Naive thymus-derived CD4-positive, alpha-beta T cell (primary cell): ENCODE data around the gene REM2. TPM values are rescaled to one million over a fixed set of nuclear protein-coding genes. Genes with fewer than 3 reads are reported as not detected.
A peak's percentile ranks its signal among the peaks of the same experiment; 100 is the strongest.

Source experiments
- ATAC-seq: fragments of 150-1000 bp; cut with Tn5 transposase; 2 replicates; pipeline ENCODE4 v1.10.0; 2021; ENCODE audit warnings: mild to moderate bottlenecking, moderate library complexity
- CTCF ChIA-PET: fragments of 350-600 bp; sonication (Branson Sonifier 250); formaldehyde crosslinking; loops from one replicate; lab custom pipeline; 2021; ENCODE audit warnings: antibody characterized with exemption; lab: Charles Lee
- POLR2A ChIA-PET: fragments of 350-600 bp; sonication (Branson Sonifier 250); formaldehyde crosslinking; loops from one replicate; lab custom pipeline; 2021; ENCODE audit warnings: antibody characterized with exemption, inconsistent platforms; lab: Charles Lee
- DNase-seq, 9 donors: peaks; one replicate each; pipeline versions ENCODE4 v3.0.0 to v3.0.0-alpha.2; 2020 to 2022; ENCODE audit warnings: mixed read lengths in 1 of 9
- H3K27ac ChIP-seq: one replicate; pipeline ENCODE4 v1.7.0; 2013; ENCODE audit warnings: mild to moderate bottlenecking, low read depth, low read length, moderate library complexity
- H3K27me3 ChIP-seq, 2 donors: one replicate each; pipeline ENCODE4 v1.7.0; 2013; ENCODE audit warnings: low read length in 2 of 2, mild to moderate bottlenecking in 2 of 2, moderate library complexity in 2 of 2; ENCODE audit not compliant: control insufficient read depth in 2 of 2, insufficient read depth in 2 of 2
- H3K36me3 ChIP-seq, 3 experiments: 1 replicate in 2 of 3; 2 replicates in 1 of 3; pipeline ENCODE4 v1.7.0; 2013; ENCODE audit warnings: low read length in 3 of 3, mild to moderate bottlenecking in 3 of 3, moderate library complexity in 1 of 3; ENCODE audit not compliant: insufficient read depth in 3 of 3, control insufficient read depth in 2 of 3
- H3K4me1 ChIP-seq, 2 donors: one replicate each; pipeline ENCODE4 v1.7.0; 2013; ENCODE audit warnings: low read length in 2 of 2, mild to moderate bottlenecking in 2 of 2, moderate library complexity in 1 of 2; ENCODE audit not compliant: control insufficient read depth in 2 of 2, insufficient read depth in 2 of 2
- H3K4me3 ChIP-seq: 2 replicates; pipeline ENCODE4 v1.7.0; 2013; ENCODE audit warnings: mild to moderate bottlenecking, low read length
- H3K9me3 ChIP-seq, 3 experiments: 1 replicate in 2 of 3; 2 replicates in 1 of 3; pipeline ENCODE4 v1.7.0; 2013; ENCODE audit warnings: low read length in 3 of 3; ENCODE audit not compliant: control insufficient read depth in 2 of 3
- H3K27ac Mint-ChIP-seq, 9 donors: one replicate each; pipeline ENCODE4 v1.8.0; 2020 to 2022; ENCODE audit warnings: mixed read lengths in 9 of 9, mild to moderate bottlenecking in 8 of 9, moderate library complexity in 5 of 9, inconsistent platforms in 2 of 9
- H3K27me3 Mint-ChIP-seq, 5 donors: one replicate each; pipeline ENCODE4 v1.8.0; 2021 to 2022; ENCODE audit warnings: mixed read lengths in 5 of 5, mild to moderate bottlenecking in 1 of 5
- H3K36me3 Mint-ChIP-seq, 5 donors: one replicate each; pipeline ENCODE4 v1.8.0; 2020 to 2022; ENCODE audit warnings: mixed read lengths in 5 of 5, mild to moderate bottlenecking in 3 of 5, inconsistent platforms in 1 of 5
- H3K4me1 Mint-ChIP-seq, 7 donors: one replicate each; pipeline ENCODE4 v1.8.0; 2020 to 2022; ENCODE audit warnings: mixed read lengths in 7 of 7, mild to moderate bottlenecking in 3 of 7, inconsistent platforms in 1 of 7
- H3K4me3 Mint-ChIP-seq, 10 donors: one replicate each; pipeline ENCODE4 v1.8.0; 2020 to 2022; ENCODE audit warnings: mild to moderate bottlenecking in 10 of 10, mixed read lengths in 10 of 10, moderate library complexity in 6 of 10, inconsistent platforms in 2 of 10
- H3K9me3 Mint-ChIP-seq, 11 donors: one replicate each; pipeline ENCODE4 v1.8.0; 2020 to 2022; ENCODE audit warnings: mixed read lengths in 11 of 11, mild to moderate bottlenecking in 4 of 11, inconsistent platforms in 1 of 11, moderate library complexity in 1 of 11
- intact Hi-C, 2 donors: fragments of 100-400 bp; cut with micrococcal nuclease; formaldehyde crosslinking; loops; one replicate each; pipeline ENCODE4 v1.15.1; 2023
- polyA plus RNA-seq, 2 donors: library from polyadenylated mRNA; unstranded; fragments of 300-500 nt; fragmentation: Illumina TruSeq; gene quantifications; one replicate each; pipeline ENCODE4 v1.2.3, GENCODE V29; 2021
- total RNA-seq, 6 experiments: library from RNA in 5 of 6; stranded (reverse) in 5 of 6; gene quantifications; 1 replicate in 5 of 6; 2 replicates in 1 of 6; pipeline ENCODE4 v1.2.3 and lab custom pipeline; 2021 to 2026

REM2 gene
- total and polyA plus RNA-seq, 7 experiments from 2014 or later = 0.58 to 8.6 (median 3.9) TPM

- no peaks in the 10 kb centered on the region for H3K27me3 ChIP-seq
- no peak overlapping the region for H3K27ac ChIP-seq
- H3K27ac Mint-ChIP-seq = no peak overlapping the region
- ATAC-seq = no peak
- no peaks in the 10 kb centered on the region for H3K4me1 ChIP-seq
- no peaks in the 10 kb centered on the region for H3K36me3 Mint-ChIP-seq
- no peak overlapping the region for H3K4me3 Mint-ChIP-seq
- peaks cover 0 to 27% (median 6%) of the 10 kb centered on the region in 5 donors for H3K27me3 Mint-ChIP-seq
- ChIA-PET CTCF (no interaction called here), POLR2A (no interaction called here)
- intact Hi-C loops = no loop called here
- H3K9me3 ChIP-seq = no peaks in the 10 kb centered on the region
- H3K36me3 ChIP-seq = no peaks in the 10 kb centered on the region
- H3K4me1 Mint-ChIP-seq = peaks cover 0 to 9% (median 0%) of the 10 kb centered on the region in 7 donors
- no peak overlapping the region for H3K4me3 ChIP-seq
- H3K9me3 Mint-ChIP-seq = no peaks in the 10 kb centered on the region
- DNase-seq = no peak
Measured at GRCh38 chr14:22846811-22847307, 36.2 kb upstream of the REM2 start.

DNA sequence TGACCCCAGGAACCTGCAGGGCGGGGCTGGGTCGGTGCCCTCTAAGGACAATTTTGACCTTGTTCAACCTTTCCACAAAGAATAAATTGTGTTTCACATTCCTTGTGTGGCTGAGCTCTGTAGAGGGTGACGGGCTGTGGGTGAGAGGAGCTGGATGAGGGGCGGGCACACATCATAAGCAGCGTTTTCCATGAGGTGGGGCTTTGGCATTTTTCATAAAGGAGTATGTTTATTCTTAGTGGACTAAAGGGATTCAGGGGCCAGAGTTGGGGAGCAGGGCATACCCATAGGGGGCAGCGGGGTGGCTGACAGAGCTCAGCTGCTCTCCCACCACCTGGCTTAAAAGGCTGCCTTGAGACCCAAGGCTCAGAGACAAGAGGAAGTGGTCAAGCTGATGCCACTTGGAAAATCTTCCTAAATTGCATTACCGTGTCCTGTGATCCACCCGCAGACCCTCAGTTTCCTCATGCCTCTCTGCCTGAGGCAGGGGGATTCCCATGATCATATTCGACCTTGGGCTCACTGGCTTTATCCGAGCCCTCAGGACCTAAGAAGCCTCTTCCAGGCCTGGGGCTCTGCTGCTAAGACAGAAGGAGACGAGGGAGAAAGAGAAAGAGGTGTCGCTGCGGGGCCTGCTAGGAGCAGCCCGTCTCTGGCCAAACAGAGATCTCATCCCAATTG lies 35.2 kb upstream of the REM2 start:
- no peak for ATAC-seq
- no peak overlapping the region for H3K4me3 Mint-ChIP-seq
- Histone ChIP-seq H3K27ac (no peak overlapping the region), H3K4me3 (no peak overlapping the region), H3K4me1 (no peaks in the 10 kb centered on the region), H3K27me3 (no peaks in the 10 kb centered on the region), H3K9me3 (no peaks in the 10 kb centered on the region), H3K36me3 (no peaks in the 10 kb centered on the region)
- DNase-seq = no peak
- H3K9me3 Mint-ChIP-seq = no peaks in the 10 kb centered on the region
- H3K36me3 Mint-ChIP-seq = no peaks in the 10 kb centered on the region
- H3K4me1 Mint-ChIP-seq = peaks cover 0 to 11% (median 1%) of the 10 kb centered on the region in 7 donors
- ChIA-PET CTCF (no interaction called here), POLR2A (interaction anchor here (1.2 kb wide), 1 partner anchor 81 kb away, joined by 3 read pairs; no protein-coding TSS in a partner anchor)
- peaks cover 0 to 27% (median 6%) of the 10 kb centered on the region in 5 donors for H3K27me3 Mint-ChIP-seq
- intact Hi-C loops = no loop called here
- H3K27ac Mint-ChIP-seq = no peak overlapping the region

DNA sequence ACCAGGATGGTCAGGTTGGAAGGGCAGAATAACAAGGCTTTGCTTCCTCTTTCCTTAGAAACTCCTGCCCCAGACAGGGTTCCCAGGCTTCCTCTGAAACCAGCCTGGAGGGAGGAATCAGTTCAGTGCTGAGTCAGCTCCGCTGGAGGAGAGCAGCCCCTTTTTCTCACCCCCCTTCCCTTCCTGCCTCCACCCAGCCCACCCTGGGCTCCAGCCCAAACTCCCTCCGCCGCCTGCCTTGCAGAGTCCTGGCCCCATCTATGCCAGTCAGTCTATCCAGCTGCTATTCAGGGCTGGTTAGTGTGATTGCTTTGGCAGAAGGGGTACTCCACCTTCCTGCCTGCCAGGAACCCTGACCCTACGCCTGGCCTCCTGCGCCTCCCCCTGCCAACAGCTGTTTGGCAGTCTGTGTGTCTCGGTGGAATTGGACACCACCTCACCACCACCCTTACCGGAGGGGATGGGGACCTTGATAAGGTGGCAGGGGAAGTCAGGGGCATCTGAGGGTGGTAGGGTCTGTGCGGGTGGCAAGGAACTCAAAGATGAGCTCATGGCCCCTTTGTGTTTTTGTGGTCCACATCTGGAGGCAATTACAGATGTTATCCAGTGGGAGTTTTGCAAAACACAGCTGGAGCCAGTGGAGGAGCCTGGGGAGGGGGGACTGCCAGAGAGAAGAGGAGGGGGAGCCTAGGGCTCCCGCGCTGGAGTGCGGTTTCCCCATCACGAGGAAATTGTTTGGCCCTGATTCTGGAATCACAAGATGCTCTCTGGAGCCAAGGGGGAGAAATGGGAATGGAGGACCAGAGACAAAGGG lies 34.5 kb upstream of the REM2 start:
- H3K27ac ChIP-seq = no peak overlapping the region
- ChIA-PET CTCF (interaction anchor here (10.8 kb wide), 1 partner anchor 27 kb away, joined by 143 read pairs; no protein-coding TSS in a partner anchor), POLR2A (interaction anchor here (0.8 to 1.2 kb wide), 2 partner anchors 15 to 81 kb away, joined by 3 to 4 read pairs; no protein-coding TSS in a partner anchor)
- H3K36me3 ChIP-seq = no peaks in the 10 kb centered on the region
- DNase-seq (no peak), ATAC-seq (no peak)
- Mint-ChIP-seq H3K27me3 (peaks cover 0 to 24% (median 6%) of the 10 kb centered on the region in 5 donors), H3K36me3 (no peaks in the 10 kb centered on the region), H3K9me3 (no peaks in the 10 kb centered on the region), H3K4me3 (no peak overlapping the region), H3K27ac (no peak overlapping the region), H3K4me1 (peaks cover 0 to 19% (median 5%) of the 10 kb centered on the region in 7 donors)
- H3K4me3 ChIP-seq = no peak overlapping the region
- H3K9me3 ChIP-seq = no peaks in the 10 kb centered on the region
- H3K27me3 ChIP-seq = no peaks in the 10 kb centered on the region
- H3K4me1 ChIP-seq = no peaks in the 10 kb centered on the region
- intact Hi-C loops = no loop called here

DNA sequence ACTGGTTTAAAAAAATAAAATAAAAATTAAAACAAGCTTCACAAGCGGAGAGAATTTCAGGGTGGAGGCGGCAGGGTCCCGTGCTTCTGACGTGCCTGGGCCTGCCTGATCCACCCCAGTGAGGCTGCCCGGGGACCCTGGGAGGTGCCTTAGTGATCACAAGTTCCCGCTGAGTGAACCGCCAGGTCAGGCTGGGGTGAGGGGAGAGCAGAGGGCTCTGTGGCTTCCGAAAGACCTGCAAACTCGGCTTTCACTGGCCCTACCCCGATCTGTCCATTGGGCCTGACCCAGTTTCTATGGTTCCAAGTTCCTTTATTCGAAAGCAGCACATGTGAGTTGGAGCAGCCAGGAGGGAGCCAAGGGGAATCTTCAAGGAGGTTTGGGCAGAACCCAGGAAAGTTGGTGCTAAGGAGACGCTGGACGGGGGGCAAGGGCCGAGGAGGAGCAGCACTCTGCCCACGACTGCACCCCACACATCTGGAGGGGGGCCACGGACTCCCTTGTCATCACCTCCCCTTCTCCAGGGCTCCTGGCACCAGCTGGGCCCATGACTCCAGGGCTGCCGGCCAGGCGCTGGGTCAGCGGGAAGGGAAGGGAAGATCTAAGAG lies 33.7 kb upstream of the REM2 start:
- Mint-ChIP-seq H3K4me1 (peaks cover 0 to 21% (median 5%) of the 10 kb centered on the region in 7 donors), H3K27ac (no peak overlapping the region), H3K36me3 (no peaks in the 10 kb centered on the region), H3K9me3 (no peaks in the 10 kb centered on the region), H3K4me3 (no peak overlapping the region), H3K27me3 (peaks cover 0 to 23% (median 5%) of the 10 kb centered on the region in 5 donors)
- Histone ChIP-seq H3K27me3 (no peaks in the 10 kb centered on the region), H3K4me3 (no peak overlapping the region), H3K4me1 (no peaks in the 10 kb centered on the region), H3K9me3 (no peaks in the 10 kb centered on the region), H3K36me3 (no peaks in the 10 kb centered on the region), H3K27ac (no peak overlapping the region)
- no peak for ATAC-seq
- intact Hi-C loops = no loop called here
- ChIA-PET CTCF (interaction anchor here (4.6 to 10.8 kb wide), 2 partner anchors 14 to 28 kb away, joined by 23 to 143 read pairs; no protein-coding TSS in a partner anchor), POLR2A (interaction anchor here (0.8 to 1.2 kb wide), 2 partner anchors 15 to 82 kb away, joined by 3 to 4 read pairs; no protein-coding TSS in a partner anchor)
- DNase-seq = no peak

DNA sequence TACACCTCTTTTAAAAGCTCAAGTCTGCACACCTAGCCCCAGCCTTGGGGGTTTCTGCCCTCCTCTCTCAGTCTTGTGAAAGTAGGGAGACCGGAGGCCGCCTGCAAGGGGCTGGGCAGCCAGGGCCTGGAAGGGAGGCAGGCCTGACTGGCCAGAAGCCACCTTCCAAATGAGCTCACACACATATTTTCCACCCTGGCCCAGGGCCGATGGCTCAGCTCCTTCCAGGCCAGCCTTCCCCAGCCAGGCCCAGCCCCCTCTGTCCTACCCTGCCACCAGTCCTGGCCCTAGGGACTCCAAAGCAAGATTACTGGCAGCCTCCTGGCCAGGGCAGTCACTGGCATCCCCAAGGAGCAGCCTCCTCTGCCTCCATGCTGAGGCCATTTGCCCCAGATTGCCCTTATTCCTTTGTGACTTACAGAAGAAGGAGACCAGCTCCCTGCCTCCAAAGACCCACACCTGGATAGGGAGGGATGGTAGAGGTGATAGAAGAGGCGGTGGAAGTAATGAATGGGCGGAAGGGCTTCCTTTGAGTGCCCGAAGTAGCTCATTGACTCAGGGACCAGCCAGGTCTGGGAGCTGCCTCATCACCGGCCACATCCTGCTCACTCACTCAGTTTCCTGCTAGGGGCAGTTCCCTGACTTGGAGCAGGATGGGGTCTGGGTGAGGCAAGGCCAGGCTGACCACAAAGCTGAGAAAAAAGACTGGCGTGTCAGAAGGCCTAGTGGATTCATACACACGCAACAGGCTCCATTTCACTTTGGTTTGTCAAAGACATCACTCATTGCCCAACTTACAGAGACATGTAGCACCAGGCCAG lies 31.9 kb upstream of the REM2 start:
- H3K4me1 ChIP-seq = no peaks in the 10 kb centered on the region
- H3K27me3 ChIP-seq = no peaks in the 10 kb centered on the region
- Mint-ChIP-seq H3K27ac (peak overlapping the region in 2 of 9 donors; percentile 51 to 72), H3K4me3 (no peak overlapping the region), H3K4me1 (peaks cover 5 to 25% (median 7%) of the 10 kb centered on the region in 7 donors), H3K27me3 (peaks cover 0 to 13% (median 10%) of the 10 kb centered on the region in 5 donors), H3K36me3 (peaks cover 0 to under 1% (median 0%) of the 10 kb centered on the region in 5 donors), H3K9me3 (no peaks in the 10 kb centered on the region)
- CTCF ChIA-PET = interaction anchor here (0.5 to 10.8 kb wide), 12 partner anchors 9 to 292 kb away, joined by 3 to 143 read pairs (median 5); partner anchors contain the start of gene MMP14
- ATAC-seq (peak; percentile 22), DNase-seq (no peak)
- no peak overlapping the region for H3K4me3 ChIP-seq
- POLR2A ChIA-PET = interaction anchor here (0.5 to 1.3 kb wide), 3 partner anchors 18 to 62 kb away, joined by 3 to 5 read pairs (median 3); no protein-coding TSS in a partner anchor
- H3K36me3 ChIP-seq = no peaks in the 10 kb centered on the region
- no peaks in the 10 kb centered on the region for H3K9me3 ChIP-seq
- H3K27ac ChIP-seq = no peak overlapping the region
- intact Hi-C loops = loop anchor here (5.0 to 10.0 kb wide), 3 partner anchors 264 to 986 kb away; partner anchors contain the start of gene DAD1 (in 1 of the 2)
